Stimulated activated naive CD8-positive, alpha-beta T cell treated with anti-CD3 and anti-CD28 coated beads, Interleukin-15, Interleukin-2, amounts not matched to agents 100 ng/mL and 50 ng/mL, for 24 hours (primary cell): ENCODE measurements around the gene SLC43A1.

ENCODE experiments used
- H3K27ac Mint-ChIP-seq: one replicate; pipeline ENCODE4 v1.8.0; 2021; ENCODE audit warnings: mild to moderate bottlenecking, mixed read lengths
- H3K27me3 Mint-ChIP-seq: one replicate; pipeline ENCODE4 v1.8.0; 2021; ENCODE audit warnings: mixed read lengths
- H3K36me3 Mint-ChIP-seq: one replicate; pipeline ENCODE4 v1.8.0; 2021; ENCODE audit warnings: low read depth, mixed read lengths
- H3K4me1 Mint-ChIP-seq: one replicate; pipeline ENCODE4 v1.8.0; 2021; ENCODE audit warnings: low read depth, mixed read lengths
- H3K4me3 Mint-ChIP-seq: one replicate; pipeline ENCODE4 v1.8.0; 2021; ENCODE audit warnings: mild to moderate bottlenecking, mixed read lengths
- H3K9me3 Mint-ChIP-seq: one replicate; pipeline ENCODE4 v1.8.0; 2021; ENCODE audit warnings: mixed read lengths

SLC43A1 gene

GRCh38 chr11:57496109-57496820, 19.2 kb downstream of the SLC43A1 start:
- no peaks in the 10 kb centered on the region for H3K27me3 Mint-ChIP-seq
- H3K4me1 Mint-ChIP-seq, result peaks cover 10% of the 10 kb centered on the region
- H3K36me3 Mint-ChIP-seq, result peaks cover 42% of the 10 kb centered on the region
- no peak overlapping the region for H3K4me3 Mint-ChIP-seq
- H3K27ac Mint-ChIP-seq, result no peak overlapping the region
- H3K9me3 Mint-ChIP-seq, result no peaks in the 10 kb centered on the region

- H3K9me3 Mint-ChIP-seq, result no peaks in the 10 kb centered on the region
- no peak overlapping the region for H3K4me3 Mint-ChIP-seq
- H3K27me3 Mint-ChIP-seq, result no peaks in the 10 kb centered on the region
- peaks cover 47% of the 10 kb centered on the region for H3K36me3 Mint-ChIP-seq
- peaks cover 10% of the 10 kb centered on the region for H3K4me1 Mint-ChIP-seq
- H3K27ac Mint-ChIP-seq, result peak overlapping the region; percentile 93
These were observed 21.7 kb downstream of the SLC43A1 start for GRCh38 chr11:57493507-57494503.

GRCh38 chr11:57491371-57492061, 24.0 kb downstream of the SLC43A1 start:
- no peak overlapping the region for H3K27ac Mint-ChIP-seq
- peaks cover 10% of the 10 kb centered on the region for H3K4me1 Mint-ChIP-seq
- H3K27me3 Mint-ChIP-seq, result no peaks in the 10 kb centered on the region
- no peaks in the 10 kb centered on the region for H3K9me3 Mint-ChIP-seq
- H3K4me3 Mint-ChIP-seq, result no peak overlapping the region
- H3K36me3 Mint-ChIP-seq, result peaks cover 56% of the 10 kb centered on the region

GRCh38 chr11:57490456-57491248, 24.9 kb downstream of the SLC43A1 start:
- Mint-ChIP-seq H3K27me3 (no peaks in the 10 kb centered on the region), H3K36me3 (peaks cover 58% of the 10 kb centered on the region)

GRCh38 chr11:57487920-57488659, 27.4 kb downstream of the SLC43A1 start:
- Mint-ChIP-seq H3K9me3 (no peaks in the 10 kb centered on the region), H3K4me1 (peaks cover 16% of the 10 kb centered on the region), H3K36me3 (peaks cover 56% of the 10 kb centered on the region), H3K27me3 (no peaks in the 10 kb centered on the region), H3K27ac (no peak overlapping the region), H3K4me3 (no peak overlapping the region)

More at GRCh38 chr11:57490456-57491248, 24.9 kb downstream of the SLC43A1 start:
- Mint-ChIP-seq H3K4me1 (peaks cover 12% of the 10 kb centered on the region), H3K27ac (no peak overlapping the region), H3K4me3 (no peak overlapping the region), H3K9me3 (no peaks in the 10 kb centered on the region)

GRCh38 chr11:57487021-57487778, 28.3 kb downstream of the SLC43A1 start:
- no peaks in the 10 kb centered on the region for H3K9me3 Mint-ChIP-seq
- no peaks in the 10 kb centered on the region for H3K27me3 Mint-ChIP-seq
- peaks cover 20% of the 10 kb centered on the region for H3K4me1 Mint-ChIP-seq
- no peak overlapping the region for H3K27ac Mint-ChIP-seq
- no peak overlapping the region for H3K4me3 Mint-ChIP-seq
- H3K36me3 Mint-ChIP-seq, result peaks cover 53% of the 10 kb centered on the region

- Mint-ChIP-seq H3K4me3 (no peak overlapping the region), H3K4me1 (peaks cover 20% of the 10 kb centered on the region), H3K27me3 (peaks cover 16% of the 10 kb centered on the region), H3K27ac (no peak overlapping the region), H3K36me3 (peaks cover 39% of the 10 kb centered on the region), H3K9me3 (no peaks in the 10 kb centered on the region)
These were observed 30.1 kb downstream of the SLC43A1 start for GRCh38 chr11:57485217-57485990.

- peaks cover 36% of the 10 kb centered on the region for H3K36me3 Mint-ChIP-seq
- peaks cover 20% of the 10 kb centered on the region for H3K27me3 Mint-ChIP-seq
- no peak overlapping the region for H3K4me3 Mint-ChIP-seq
- no peaks in the 10 kb centered on the region for H3K9me3 Mint-ChIP-seq
- H3K27ac Mint-ChIP-seq, result no peak overlapping the region
- H3K4me1 Mint-ChIP-seq, result peaks cover 23% of the 10 kb centered on the region
These were observed 31.3 kb downstream of the SLC43A1 start for GRCh38 chr11:57484141-57484710.

GRCh38 chr11:57483562-57483918, 32.0 kb downstream of the SLC43A1 start:
- no peak overlapping the region for H3K4me3 Mint-ChIP-seq
- peaks cover 30% of the 10 kb centered on the region for H3K36me3 Mint-ChIP-seq
- peaks cover 20% of the 10 kb centered on the region for H3K27me3 Mint-ChIP-seq
- no peaks in the 10 kb centered on the region for H3K9me3 Mint-ChIP-seq
- no peak overlapping the region for H3K27ac Mint-ChIP-seq
- peaks cover 23% of the 10 kb centered on the region for H3K4me1 Mint-ChIP-seq

- peaks cover 25% of the 10 kb centered on the region for H3K36me3 Mint-ChIP-seq
- no peak overlapping the region for H3K27ac Mint-ChIP-seq
- no peak overlapping the region for H3K4me3 Mint-ChIP-seq
- H3K27me3 Mint-ChIP-seq, result peaks cover 20% of the 10 kb centered on the region
- peaks cover 23% of the 10 kb centered on the region for H3K4me1 Mint-ChIP-seq
- H3K9me3 Mint-ChIP-seq, result no peaks in the 10 kb centered on the region
These were observed 32.5 kb downstream of the SLC43A1 start for GRCh38 chr11:57482782-57483561.

GRCh38 chr11:57481915-57482781, 33.4 kb downstream of the SLC43A1 start:
- Mint-ChIP-seq H3K27ac (no peak overlapping the region), H3K4me3 (no peak overlapping the region), H3K9me3 (no peaks in the 10 kb centered on the region), H3K36me3 (peaks cover 17% of the 10 kb centered on the region), H3K27me3 (peaks cover 21% of the 10 kb centered on the region), H3K4me1 (peaks cover 26% of the 10 kb centered on the region)
